Measurements from ENCODE around the gene C3orf49.

The C3orf49 gene, protein sequence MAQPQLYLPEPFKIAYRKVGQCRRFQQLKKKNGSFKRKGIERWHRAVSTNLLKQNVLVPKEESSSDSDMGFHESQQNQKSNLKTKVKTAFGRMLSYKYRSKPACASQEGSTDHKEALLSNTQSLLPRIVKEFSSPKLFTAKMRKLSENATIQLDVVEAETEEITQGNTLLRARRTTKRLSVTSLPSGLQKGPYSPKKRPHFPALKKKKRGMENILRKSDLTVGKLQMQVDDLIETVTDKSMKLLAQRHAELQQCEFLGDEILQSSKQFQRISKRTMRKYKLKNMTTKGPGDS

DNA sequence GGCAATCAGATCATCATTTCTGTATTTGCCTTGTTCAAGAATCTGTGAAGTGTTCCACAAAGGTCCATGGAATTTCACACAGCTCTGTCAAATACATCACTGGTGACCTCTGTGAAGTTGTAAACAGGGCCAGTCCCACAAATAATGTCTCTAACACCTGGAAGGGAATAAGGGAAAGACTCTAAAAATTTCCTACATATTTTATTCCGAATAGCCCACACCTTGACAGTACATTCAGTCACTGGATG, at the start of gene C3orf49:
Gene C3orf49 (plus strand): TSS at position 149 of the 248 bp plus-strand sequence. CDS start 173 bp downstream, outside the sequence.
- no peak for DNase-seq (ENCODE audit: low read depth in 2 of 2)

DNA sequence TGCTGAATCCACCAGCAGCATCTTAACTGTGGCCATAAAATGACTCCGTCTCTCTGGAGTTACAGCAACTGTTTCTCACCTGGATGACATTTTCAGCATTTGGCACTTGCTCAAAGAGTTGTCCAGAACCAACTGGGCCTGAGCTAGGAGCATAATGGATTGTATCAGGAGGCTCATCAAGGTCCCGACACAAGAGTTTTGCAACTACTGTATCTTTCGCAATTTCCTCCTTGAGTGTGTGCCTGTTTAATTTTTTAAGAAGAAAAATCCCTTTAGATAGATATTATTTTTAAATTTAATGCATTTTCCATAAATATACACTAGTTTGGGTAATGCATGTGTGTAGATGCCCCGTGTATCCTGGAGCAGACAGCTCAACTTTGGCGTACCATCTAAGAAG, 44.3 kb upstream of the C3orf49 start:
- DNase-seq (ENCODE audit: low read depth in 2 of 2): no peak

DNA sequence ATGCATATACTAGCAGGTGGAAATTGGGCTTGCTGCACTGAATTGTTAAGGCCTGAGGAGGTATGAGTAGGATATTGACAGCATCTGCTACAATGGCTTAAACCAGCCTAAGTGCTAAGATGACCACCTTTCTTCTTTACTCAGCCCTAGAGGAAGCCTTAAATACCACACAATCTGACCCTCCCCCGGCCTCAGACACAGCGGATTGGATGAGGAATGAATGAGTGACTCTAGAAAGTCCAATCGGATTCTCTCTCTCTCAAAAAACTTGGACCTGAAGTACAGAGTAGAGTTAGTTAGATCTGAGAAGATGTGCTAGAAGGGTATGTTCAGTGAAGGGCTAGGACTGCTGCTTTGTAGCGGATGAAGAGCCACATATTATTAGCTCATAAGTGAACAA, 39.9 kb upstream of the C3orf49 start:
- DNase-seq (ENCODE audit: low read depth in 2 of 2): no peak

DNA sequence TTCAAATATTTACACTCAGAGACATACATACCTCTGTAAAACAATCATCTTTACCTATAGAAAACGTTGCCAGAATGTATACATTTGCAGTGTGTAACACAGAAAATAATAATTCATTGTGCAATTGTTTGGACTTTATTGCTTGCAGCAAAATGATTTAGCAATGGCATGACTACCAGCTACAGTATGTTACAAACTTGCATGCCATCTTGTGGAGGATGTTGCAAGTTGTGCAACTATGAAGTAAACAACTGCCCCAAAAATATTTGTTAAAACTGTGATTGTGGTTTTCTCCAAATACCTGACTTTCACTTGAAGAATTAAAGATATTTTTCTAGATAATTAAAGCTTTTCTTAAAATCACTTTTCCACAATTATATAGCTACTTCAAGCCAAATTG, 27.1 kb upstream of the C3orf49 start:
- DNase-seq (ENCODE audit: low read depth in 2 of 2): no peak

DNA sequence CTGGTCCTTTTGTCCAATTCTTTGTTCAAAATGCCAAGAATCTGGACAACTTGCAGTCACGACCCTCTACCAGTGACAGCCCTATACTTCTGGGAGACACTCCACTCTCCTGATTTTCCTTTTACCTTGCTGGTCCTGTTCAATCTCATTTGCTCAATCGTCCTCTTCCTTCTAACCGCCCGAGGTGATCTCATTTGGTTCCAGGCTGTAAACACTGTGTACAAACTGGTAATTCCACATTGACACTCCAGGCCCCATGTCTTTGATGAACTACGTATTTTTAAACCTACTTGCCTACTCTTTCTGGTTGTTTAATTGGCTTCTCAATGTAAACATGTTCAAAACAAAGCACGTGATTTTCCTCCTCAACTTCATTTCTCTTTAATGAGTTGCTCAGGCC, 23.7 kb upstream of the C3orf49 start:
- no peak for DNase-seq (ENCODE audit: low read depth in 2 of 2)

DNA sequence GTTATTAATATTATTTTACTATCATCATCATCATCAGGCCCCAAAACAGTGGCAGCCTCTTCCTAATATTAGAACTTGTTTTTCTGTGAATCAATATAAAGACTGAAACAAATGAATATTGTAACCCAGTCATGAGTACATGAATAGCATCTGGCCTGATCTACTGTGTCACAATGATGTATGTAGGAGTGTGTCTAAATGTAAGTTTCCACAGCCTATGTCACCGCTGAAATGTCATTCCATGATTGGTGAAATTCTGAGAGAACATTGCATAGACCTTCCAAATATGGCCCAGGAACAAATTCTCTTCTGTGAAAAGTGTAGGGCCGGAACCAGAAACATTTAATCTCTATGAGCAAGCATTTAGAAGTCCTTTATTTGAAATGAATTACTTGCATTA, 20.6 kb upstream of the C3orf49 start:
- no peak for DNase-seq (ENCODE audit: low read depth in 2 of 2)

DNA sequence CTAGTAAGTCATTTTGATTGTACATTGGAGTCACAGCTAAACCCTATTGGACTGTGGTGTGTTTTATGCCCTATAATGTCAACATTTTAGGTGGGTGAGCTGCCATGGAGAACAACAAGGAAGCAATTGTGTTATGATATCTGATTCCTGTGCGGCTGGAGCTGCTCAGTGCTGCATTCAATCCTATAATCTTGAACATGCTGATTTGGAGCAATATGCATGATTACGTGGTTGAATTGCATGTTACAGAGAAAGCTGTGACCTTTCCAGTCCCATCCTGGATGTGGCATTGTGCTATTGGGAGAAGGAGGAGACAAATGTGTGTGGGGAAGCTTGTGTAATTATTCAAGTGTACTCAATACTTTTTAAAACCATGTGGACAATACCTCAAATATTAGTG, 20.1 kb upstream of the C3orf49 start:
- DNase-seq (ENCODE audit: low read depth in 2 of 2): no peak

DNA sequence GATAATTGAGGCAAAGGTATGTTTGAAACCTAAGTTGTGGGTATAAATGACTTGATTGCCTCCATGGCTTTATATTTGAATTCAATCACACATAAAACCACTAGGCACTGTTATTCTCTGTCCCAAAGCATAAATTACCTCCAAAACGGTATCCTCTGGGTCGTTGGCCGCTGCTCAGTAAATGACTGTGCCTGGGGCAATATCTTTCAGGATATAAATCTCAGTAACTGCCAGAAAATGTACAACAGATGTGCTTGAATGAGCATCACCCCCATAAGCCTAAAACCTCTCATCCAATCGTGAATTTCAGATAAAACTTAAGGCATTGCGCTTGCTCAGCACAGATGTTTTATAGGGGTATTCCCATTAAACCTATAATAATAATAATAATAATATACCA, 19.0 kb upstream of the C3orf49 start:
- DNase-seq (ENCODE audit: low read depth in 2 of 2): no peak

DNA sequence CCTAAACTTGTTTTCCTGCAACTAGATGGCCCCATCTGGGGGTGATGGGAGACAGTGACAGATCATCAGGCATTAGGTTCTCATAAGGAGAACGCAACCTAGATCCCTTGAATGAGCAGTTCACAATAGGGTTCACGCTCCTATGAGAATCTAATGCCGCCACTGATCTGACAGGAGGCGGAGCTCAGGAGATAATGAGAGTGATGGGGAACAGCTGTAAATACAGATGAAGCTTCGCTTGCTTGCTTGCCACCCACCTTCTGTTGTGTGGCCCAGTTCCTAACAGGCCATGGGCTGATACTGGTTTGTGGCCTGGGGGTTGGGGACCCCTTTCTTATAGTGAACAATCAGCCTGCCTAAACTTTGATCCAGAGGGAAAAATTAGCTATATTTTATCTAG, 15.2 kb upstream of the C3orf49 start:
- no peak for DNase-seq (ENCODE audit: low read depth in 2 of 2)

DNA sequence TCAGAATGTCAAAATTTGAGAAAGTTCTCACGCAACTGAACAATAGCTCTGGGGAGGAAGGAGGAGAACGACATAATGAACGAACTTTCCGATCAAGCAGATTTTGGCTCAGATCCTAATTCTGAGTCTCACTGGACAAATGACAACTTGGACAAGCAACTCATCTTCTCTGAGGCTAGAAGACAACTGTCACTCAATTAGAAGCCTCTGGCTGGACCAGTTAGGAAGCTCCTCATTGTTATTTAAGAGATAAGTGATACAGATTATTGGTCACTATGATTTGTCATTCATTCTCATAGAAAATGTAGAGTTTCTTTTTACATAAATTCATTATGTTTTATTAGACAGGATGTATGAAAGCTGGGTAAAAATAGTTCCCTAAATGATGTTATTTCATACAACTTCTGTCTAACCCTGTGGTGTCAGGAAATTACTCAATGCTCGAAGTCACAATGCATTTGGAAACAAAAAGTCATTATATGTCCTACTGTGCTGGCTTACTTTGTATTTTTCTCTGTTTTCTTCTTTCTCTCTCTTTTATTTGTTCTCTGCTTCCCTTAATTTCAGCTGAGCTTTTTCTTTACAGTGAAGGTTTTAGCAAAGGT, 11.0 kb upstream of the C3orf49 start:
- no peak for DNase-seq (ENCODE audit: low read depth in 2 of 2)

DNA sequence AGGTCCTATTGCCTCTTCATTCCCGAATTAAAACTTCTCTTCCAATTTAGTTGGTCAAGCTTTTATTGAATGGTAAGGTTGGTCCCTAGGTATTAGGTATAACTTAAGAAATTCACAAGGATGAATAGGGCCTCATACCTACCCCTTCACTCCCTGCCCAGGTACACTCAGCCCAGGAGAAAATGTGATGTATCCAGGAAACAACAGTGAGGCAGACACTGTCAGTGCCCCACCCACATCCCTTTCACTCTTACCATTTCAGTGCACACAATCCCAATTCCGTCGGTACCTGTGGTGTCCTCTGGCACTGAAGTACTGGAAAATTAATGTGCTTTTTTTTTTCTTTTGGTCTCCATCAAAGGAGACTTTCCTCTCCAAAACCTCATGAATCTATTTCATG, 10.5 kb upstream of the C3orf49 start:
- no peak for DNase-seq (ENCODE audit: low read depth in 2 of 2)

DNA sequence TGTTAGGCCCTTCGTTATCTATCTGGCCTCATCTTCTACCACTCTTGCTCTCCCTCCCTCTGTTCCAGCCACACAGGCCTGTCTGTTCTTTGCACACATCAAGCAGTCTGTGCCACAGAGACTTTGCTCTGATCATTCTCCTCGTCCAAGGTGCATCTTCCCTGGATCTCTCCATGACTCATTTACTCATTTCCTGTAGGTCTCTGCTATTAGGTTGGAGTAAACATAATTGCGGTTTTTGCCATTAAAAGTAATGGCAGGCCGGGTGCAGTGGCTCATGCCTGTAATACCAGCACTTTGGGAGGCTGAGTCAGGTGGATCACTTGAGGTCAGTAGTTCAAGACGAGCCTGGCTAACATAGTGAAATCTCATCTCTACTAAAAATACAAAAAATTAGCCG, 9.5 kb upstream of the C3orf49 start:
- no peak for DNase-seq (ENCODE audit: low read depth in 2 of 2)

DNA sequence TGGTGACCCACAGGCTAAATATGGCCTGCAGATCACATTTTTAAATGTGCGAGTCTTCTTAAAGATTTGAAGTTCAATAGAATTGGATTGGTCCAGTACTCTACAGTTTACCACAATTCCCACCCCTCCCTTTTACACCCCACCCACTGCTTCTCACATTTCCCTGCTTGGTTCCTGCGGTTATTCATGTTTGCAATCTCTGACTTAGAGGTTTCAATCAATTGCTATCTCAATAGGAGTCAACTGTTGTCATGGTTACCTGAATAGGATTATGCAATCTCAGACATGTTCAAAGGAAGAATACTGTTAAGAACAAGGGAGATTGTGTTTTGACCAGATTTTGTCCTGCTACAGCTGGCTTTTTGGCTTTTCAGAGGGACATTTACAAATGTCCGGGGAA, 4.9 kb upstream of the C3orf49 start:
- DNase-seq (ENCODE audit: low read depth in 2 of 2): no peak

DNA sequence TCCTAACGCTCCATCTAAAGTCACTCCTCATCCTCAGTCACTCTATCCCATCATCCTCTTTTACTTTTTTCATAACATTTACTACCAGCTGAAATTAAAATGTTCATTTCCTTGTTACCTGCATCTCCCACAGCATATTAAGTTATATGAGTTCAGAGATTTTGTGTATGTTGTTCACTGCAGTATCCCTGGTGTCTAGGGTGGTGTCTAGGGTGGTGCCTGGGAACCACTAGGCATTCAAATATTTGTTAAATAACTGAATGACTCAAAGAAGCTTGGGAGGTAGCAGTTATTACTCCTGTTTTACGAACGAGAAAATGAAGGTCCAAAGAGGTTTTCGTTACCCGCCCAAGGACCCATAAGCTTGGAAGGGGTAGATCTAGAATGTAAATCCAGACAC, 1.9 kb upstream of the C3orf49 start:
- no peak for DNase-seq (ENCODE audit: low read depth in 2 of 2)

DNA sequence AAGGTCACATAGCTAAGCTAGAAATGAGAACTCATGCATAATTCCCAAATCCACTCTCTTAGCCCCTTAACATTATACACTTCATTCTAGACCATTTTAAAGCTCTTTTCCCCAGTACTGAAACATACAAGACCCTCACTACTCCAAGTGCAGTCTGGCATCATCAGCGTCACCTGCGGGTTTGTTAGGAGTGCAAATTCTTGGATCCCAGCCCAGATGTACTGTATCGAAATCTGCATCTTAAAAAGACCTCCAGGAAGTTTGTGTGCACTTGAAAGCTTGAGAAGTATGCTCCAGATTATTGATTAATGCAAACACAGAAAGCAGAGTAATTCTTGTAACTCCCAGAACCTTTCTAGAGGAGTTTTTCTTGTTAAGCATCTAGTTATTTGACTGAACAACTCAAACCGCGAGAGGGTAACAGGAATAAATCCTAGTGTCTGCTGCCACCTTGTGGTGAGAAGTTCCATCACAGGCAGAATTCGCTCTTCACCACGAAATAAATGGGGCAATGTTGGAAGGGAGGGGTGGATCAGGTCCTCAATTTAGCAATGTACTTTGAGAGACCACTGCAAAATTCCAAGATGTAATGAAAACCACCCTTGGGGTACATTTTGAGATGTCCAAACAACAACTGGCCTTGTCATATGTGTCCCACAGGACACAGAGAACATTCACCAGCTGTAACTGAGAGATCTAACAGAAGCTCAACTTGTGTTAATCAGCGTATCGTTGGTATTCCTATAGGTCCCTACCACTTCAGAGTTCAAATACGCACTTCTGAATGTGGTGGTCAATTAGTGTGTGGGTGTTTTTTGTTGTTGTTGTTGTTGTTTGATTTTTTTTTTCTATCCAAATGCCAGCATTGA, 583 bp upstream of the C3orf49 start:
- peak; percentile 20 to 36 for DNase-seq (ENCODE audit: low read depth in 2 of 2)

DNA sequence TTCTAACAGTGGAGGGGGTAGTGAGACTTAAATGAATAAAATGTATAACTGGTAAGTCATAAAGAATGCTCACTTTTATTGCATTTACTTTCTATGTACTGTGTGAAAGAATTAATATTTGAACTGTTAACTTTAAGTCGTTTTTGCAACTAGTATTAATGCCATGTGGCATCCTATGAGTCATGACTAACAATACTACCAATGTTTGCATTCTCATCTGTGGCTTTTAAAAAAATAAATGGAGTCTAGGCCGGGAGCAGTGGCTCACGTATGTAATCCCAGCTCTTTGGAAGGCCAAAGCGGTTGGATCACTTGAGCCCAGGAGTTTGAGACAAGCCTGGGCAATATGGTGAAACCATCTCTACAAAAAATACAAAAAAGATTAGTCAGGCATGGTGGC, 5.2 kb downstream of the C3orf49 start:
- DNase-seq (ENCODE audit: low read depth in 2 of 2): no peak

DNA sequence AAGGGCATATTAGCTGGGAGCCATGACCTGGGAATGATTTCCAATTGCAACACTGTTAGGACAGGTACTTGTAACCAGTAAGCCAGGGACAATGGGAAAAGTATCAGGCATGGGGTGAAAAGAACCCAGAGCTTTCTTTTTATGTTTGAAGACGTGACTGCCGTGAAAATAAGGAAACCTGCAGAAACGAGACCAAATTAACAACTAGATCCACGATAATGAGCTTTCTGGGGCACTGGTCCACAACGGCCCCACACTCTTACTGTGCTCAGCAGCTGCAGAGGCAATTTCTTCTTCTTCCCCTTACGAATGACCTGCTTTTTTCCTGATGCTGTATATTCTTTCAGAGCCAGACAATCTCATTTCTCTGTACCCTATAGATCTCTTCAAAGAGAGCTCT, 11.4 kb downstream of the C3orf49 start:
- no peak for DNase-seq (ENCODE audit: low read depth in 2 of 2)

DNA sequence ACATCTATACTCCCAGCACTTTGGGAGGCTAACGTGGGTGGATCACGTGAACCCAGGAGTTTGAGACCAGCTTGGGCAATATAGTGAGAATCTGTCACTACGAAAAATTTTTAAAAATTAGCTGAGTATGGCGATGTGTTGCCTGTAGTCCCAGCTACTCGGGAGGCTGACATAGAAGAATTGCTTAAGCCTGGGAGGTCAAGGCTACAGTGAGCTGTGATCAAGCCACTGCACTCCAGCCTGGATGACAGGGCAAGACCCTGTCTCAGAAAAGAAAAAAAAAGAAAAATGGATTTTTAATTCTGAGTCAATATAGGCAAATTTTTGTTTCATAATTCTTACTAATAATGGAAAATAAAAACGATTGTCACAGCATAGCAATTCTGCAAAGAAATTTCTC, 13.3 kb downstream of the C3orf49 start:
- DNase-seq (ENCODE audit: low read depth in 2 of 2): no peak

DNA sequence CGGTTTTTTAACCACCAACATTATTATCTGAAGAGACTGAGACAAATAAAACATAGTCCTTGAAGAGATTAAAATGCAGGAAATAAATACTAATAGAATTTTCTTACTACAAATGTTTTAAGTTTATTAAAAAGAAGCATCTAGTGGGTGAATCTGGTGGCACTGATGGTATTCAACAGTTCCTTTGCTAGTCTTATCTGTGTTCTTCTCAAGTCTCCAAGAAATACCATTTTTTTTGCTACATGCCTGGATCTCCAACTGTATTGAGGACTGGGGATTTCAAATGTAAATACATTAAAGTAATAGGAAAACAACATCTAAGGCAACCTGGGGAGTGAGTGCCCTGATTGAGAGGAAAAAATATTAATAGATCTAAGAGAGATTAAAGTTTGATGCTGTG, 22.6 kb downstream of the C3orf49 start:
- DNase-seq (ENCODE audit: low read depth in 2 of 2): no peak

DNA sequence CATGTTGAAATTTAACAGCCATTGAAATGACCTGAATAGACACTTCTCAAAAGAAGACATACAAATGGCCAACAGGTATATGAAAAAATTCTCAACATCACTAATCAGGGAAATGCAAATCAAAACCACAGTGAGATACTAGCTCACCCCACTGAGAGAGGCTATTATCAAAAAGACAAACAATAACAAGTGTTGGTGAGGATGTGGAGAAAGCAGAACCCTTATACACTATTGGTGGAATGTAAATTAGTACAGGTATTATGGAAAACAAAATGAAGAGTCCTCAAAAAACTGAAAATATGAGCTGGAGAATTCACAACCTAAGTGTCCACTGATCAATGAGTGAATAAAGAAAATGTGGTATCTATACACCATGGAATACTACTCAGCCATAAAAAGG, 23.0 kb downstream of the C3orf49 start:
- DNase-seq (ENCODE audit: low read depth in 2 of 2): no peak

DNA sequence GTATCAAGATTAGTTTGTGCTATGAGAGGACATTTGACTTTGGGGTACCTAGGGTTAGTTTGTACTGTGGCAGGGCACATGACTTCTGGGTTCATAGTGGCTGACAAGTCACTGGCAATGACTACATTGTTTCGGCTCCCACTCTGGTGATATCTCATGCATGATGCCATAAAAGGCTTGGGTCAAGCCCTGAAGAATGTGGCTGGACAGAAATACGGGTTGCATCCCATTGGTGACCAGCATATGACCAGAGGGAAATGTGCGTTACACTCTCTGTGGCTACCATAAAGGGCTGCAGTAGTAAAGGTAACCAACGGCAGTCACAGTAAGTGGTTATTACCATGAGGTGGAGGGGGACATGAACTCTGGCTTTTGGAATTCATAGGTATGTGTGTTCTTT, 26.1 kb downstream of the C3orf49 start:
- no peak for DNase-seq (ENCODE audit: low read depth in 2 of 2)

DNA sequence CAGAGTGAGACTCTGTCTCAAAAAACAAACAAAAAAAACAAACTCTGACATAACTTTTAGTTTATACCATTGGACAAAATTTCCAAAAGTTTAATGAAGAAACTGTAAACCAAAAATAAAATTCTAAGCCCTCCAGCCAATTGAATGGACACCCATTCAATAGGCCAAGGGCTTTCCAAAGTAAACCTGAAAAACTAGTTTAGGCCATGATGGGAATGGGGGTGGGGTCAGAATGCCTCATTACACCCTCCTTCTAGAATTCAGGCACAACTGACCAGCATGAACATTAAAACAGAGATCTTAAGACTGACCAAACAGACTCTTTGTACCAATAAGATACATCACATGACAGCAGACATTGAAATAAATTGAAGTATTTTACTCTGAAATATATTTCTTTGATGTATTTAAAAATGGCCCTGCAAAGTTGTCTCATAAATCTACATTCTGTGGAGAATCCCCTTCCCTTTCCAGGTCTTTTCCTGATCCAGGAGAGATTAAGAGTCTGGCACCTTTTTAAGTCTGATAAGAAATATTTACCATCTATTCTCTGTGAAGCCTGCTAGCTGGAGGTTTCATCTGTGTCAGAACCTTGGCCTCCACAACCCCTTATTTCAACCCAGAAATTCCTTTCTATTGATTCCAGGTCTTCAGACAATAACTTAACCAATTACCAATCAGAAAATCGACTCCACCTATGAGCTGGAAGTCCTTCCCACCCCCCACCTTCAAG, 28.8 kb downstream of the C3orf49 start:
- DNase-seq (ENCODE audit: low read depth in 2 of 2): no peak

DNA sequence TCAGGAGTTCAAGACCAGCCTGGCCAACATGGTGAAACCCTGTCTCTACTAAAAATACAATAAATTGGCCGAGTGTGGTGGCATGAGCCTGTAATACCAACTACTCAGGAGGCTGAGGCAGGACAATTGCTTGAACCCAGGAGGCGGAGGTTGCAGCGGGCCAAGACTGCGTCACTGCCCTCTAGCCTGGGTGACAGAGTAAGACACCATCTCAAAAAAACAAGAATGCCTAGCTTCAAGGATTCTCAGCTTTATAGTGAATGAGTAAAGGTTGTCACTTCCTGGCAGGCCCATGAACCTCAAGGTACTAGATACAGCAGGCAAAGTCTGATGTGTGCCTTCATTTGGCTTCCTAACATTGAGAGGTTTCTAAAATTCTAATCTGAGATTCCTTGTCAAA, 30.1 kb downstream of the C3orf49 start:
- DNase-seq (ENCODE audit: low read depth in 2 of 2): no peak
